A673 (cell line): Measurements from ENCODE around the gene FZD7.

Experiments
- CTCF ChIP-seq: fragments of 300-800, 200-600 bp; sonication (generic); conservative IDR thresholded peaks from 2 replicates; pipeline ENCODE4 v1.5.1; 2017; ENCODE audit warnings: low read depth, mild to moderate bottlenecking, antibody characterized with exemption, low read length, moderate library complexity, mixed read lengths
- EZH2 ChIP-seq: fragments of 200-600 bp; sonication (generic); IDR thresholded peaks from 2 replicates; pipeline ENCODE4 v1.6.1; 2017; ENCODE audit warnings: borderline replicate concordance, low read depth, mild to moderate bottlenecking, mixed read lengths, antibody characterized with exemption, low read length; ENCODE audit not compliant: poor library complexity, severe bottlenecking

- TF ChIP-seq CTCF (no peak), EZH2 (no peak)
These were observed 43.6 kb upstream of the FZD7 start for GRCh38 chr2:201990069-201990468.
